Measurements from ENCODE around the gene MRPL45.

MRPL45 gene

GRCh38 chr17:38338053-38338452 lies 41.1 kb downstream of the MRPL45 start:
- no peak overlapping the region for H2AK5ac ChIP-seq (ENCODE audit: low read depth, low read length)
- H3K36me3 ChIP-seq (replicated peaks in 1 of 2; ENCODE audit: control insufficient read depth in 2 of 2, insufficient read depth in 2 of 2, low read length in 2 of 2) = no peaks in the 10 kb centered on the region
- no peak overlapping the region for H2BK120ac ChIP-seq (ENCODE audit: low read depth, low read length)
- no peak overlapping the region for H3K23ac ChIP-seq (ENCODE audit: low read depth, low read length, poor library complexity)
- no peaks in the 10 kb centered on the region for H3K9me3 ChIP-seq (replicated peaks in 1 of 2; ENCODE audit: control insufficient read depth in 2 of 2, insufficient read depth in 1 of 2, low read depth in 1 of 2, low read length in 2 of 2)
- DNase-seq (ENCODE audit: low spot score) = no peak
- H3K9ac ChIP-seq (ENCODE audit: low read depth, low read length, poor library complexity) = no peak overlapping the region
- no peak overlapping the region for H3K14ac ChIP-seq (ENCODE audit: low read length)
- no peak overlapping the region for H3K27ac ChIP-seq (replicated peaks; ENCODE audit: low read length)
- no peak overlapping the region for H2AFZ ChIP-seq (ENCODE audit: low read length)
- H4K8ac ChIP-seq (ENCODE audit: low read depth, low read length) = no peak overlapping the region
- no peak overlapping the region for H2BK12ac ChIP-seq (ENCODE audit: low read length)
- H3K18ac ChIP-seq (ENCODE audit: low read length) = no peak overlapping the region
- H3K79me1 ChIP-seq (ENCODE audit: low read depth, low read length) = no peaks in the 10 kb centered on the region
- no CpG with 5 or more reads among the region's 5 CpGs for WGBS, 2 donors (ENCODE audit: extremely low coverage in 2 of 2, insufficient read length in 2 of 2, insufficient replicate concordance in 1 of 2)
- peaks cover 0 to 47% (median 0%) of the 10 kb centered on the region in 3 experiments for H3K27me3 ChIP-seq (ENCODE audit: control insufficient read depth in 3 of 3, insufficient read depth in 3 of 3, low read depth in 1 of 3, low read length in 3 of 3)
- H3K4ac ChIP-seq (ENCODE audit: low read length) = no peak overlapping the region
- no peak overlapping the region for H4K91ac ChIP-seq (ENCODE audit: low read depth, low read length, poor library complexity)
- H3K4me3 ChIP-seq (ENCODE audit: low read length in 2 of 2) = no peak overlapping the region
- no peak overlapping the region for H2BK15ac ChIP-seq (ENCODE audit: low read length)
- H3K4me2 ChIP-seq (ENCODE audit: insufficient read depth, low read length, poor library complexity, severe bottlenecking) = no peak overlapping the region
- no peak overlapping the region for H2BK5ac ChIP-seq (ENCODE audit: low read length)
- H3K4me1 ChIP-seq (ENCODE audit: control insufficient read depth in 2 of 2, insufficient read depth in 1 of 2, low read depth in 1 of 2, low read length in 2 of 2) = peaks cover 3 to 5% of the 10 kb centered on the region in 2 donors

GRCh38 chr17:38338535-38338934 lies 41.6 kb downstream of the MRPL45 start:
- WGBS, 2 donors (ENCODE audit: extremely low coverage in 2 of 2, insufficient read length in 2 of 2, insufficient replicate concordance in 1 of 2) = no CpG with 5 or more reads among the region's 4 CpGs

GRCh38 chr17:38339891-38340290 lies 42.9 kb downstream of the MRPL45 start:
- no peaks in the 10 kb centered on the region for H3K36me3 ChIP-seq (replicated peaks in 1 of 2; ENCODE audit: control insufficient read depth in 2 of 2, insufficient read depth in 2 of 2, low read length in 2 of 2)
- H2BK5ac ChIP-seq (ENCODE audit: low read length) = no peak overlapping the region
- no peaks in the 10 kb centered on the region for H3K79me1 ChIP-seq (ENCODE audit: low read depth, low read length)
- H3K27me3 ChIP-seq (ENCODE audit: control insufficient read depth in 3 of 3, insufficient read depth in 3 of 3, low read depth in 1 of 3, low read length in 3 of 3) = peaks cover 0 to 51% (median 0%) of the 10 kb centered on the region in 3 experiments
- no peak overlapping the region for H3K23ac ChIP-seq (ENCODE audit: low read depth, low read length, poor library complexity)
- peaks cover 3 to 8% of the 10 kb centered on the region in 2 donors for H3K4me1 ChIP-seq (ENCODE audit: control insufficient read depth in 2 of 2, insufficient read depth in 1 of 2, low read depth in 1 of 2, low read length in 2 of 2)
- no peak overlapping the region for H3K4ac ChIP-seq (ENCODE audit: low read length)
- H3K4me2 ChIP-seq (ENCODE audit: insufficient read depth, low read length, poor library complexity, severe bottlenecking) = no peak overlapping the region
- no peak overlapping the region for H2AK5ac ChIP-seq (ENCODE audit: low read depth, low read length)
- no peak overlapping the region for H2BK12ac ChIP-seq (ENCODE audit: low read length)
- no peak overlapping the region for H3K4me3 ChIP-seq (ENCODE audit: low read length in 2 of 2)
- no peak overlapping the region for H3K27ac ChIP-seq (replicated peaks; ENCODE audit: low read length)
- no peak overlapping the region for H3K18ac ChIP-seq (ENCODE audit: low read length)
- H3K9ac ChIP-seq (ENCODE audit: low read depth, low read length, poor library complexity) = no peak overlapping the region
- no peak overlapping the region for H4K8ac ChIP-seq (ENCODE audit: low read depth, low read length)
- H3K14ac ChIP-seq (ENCODE audit: low read length) = no peak overlapping the region
- no peak overlapping the region for H2BK15ac ChIP-seq (ENCODE audit: low read length)
- H2BK120ac ChIP-seq (ENCODE audit: low read depth, low read length) = no peak overlapping the region
- no peak overlapping the region for H2AFZ ChIP-seq (ENCODE audit: low read length)
- no peak for DNase-seq (ENCODE audit: low spot score)
- no peak overlapping the region for H4K91ac ChIP-seq (ENCODE audit: low read depth, low read length, poor library complexity)
- H3K9me3 ChIP-seq (replicated peaks in 1 of 2; ENCODE audit: control insufficient read depth in 2 of 2, insufficient read depth in 1 of 2, low read depth in 1 of 2, low read length in 2 of 2) = no peaks in the 10 kb centered on the region

More at GRCh38 chr17:38338535-38338934, 41.6 kb downstream of the MRPL45 start:
- H3K14ac ChIP-seq (ENCODE audit: low read length) = no peak overlapping the region
- H3K23ac ChIP-seq (ENCODE audit: low read depth, low read length, poor library complexity) = no peak overlapping the region
- no peak overlapping the region for H2BK15ac ChIP-seq (ENCODE audit: low read length)
- no peak overlapping the region for H3K9ac ChIP-seq (ENCODE audit: low read depth, low read length, poor library complexity)
- no peak overlapping the region for H3K27ac ChIP-seq (replicated peaks; ENCODE audit: low read length)
- no peak overlapping the region for H4K91ac ChIP-seq (ENCODE audit: low read depth, low read length, poor library complexity)
- H2BK5ac ChIP-seq (ENCODE audit: low read length) = no peak overlapping the region
- no peak overlapping the region for H3K4me2 ChIP-seq (ENCODE audit: insufficient read depth, low read length, poor library complexity, severe bottlenecking)
- no peak for DNase-seq (ENCODE audit: low spot score)
- H3K9me3 ChIP-seq (replicated peaks in 1 of 2; ENCODE audit: control insufficient read depth in 2 of 2, insufficient read depth in 1 of 2, low read depth in 1 of 2, low read length in 2 of 2) = no peaks in the 10 kb centered on the region
- no peaks in the 10 kb centered on the region for H3K79me1 ChIP-seq (ENCODE audit: low read depth, low read length)
- no peak overlapping the region for H2AFZ ChIP-seq (ENCODE audit: low read length)
- peaks cover 3 to 5% of the 10 kb centered on the region in 2 donors for H3K4me1 ChIP-seq (ENCODE audit: control insufficient read depth in 2 of 2, insufficient read depth in 1 of 2, low read depth in 1 of 2, low read length in 2 of 2)
- H2BK12ac ChIP-seq (ENCODE audit: low read length) = no peak overlapping the region
- H3K36me3 ChIP-seq (replicated peaks in 1 of 2; ENCODE audit: control insufficient read depth in 2 of 2, insufficient read depth in 2 of 2, low read length in 2 of 2) = no peaks in the 10 kb centered on the region
- H3K4ac ChIP-seq (ENCODE audit: low read length) = no peak overlapping the region
- H3K4me3 ChIP-seq (ENCODE audit: low read length in 2 of 2) = no peak overlapping the region
- H3K18ac ChIP-seq (ENCODE audit: low read length) = no peak overlapping the region
- H3K27me3 ChIP-seq (ENCODE audit: control insufficient read depth in 3 of 3, insufficient read depth in 3 of 3, low read depth in 1 of 3, low read length in 3 of 3) = peaks cover 0 to 46% (median 0%) of the 10 kb centered on the region in 3 experiments
- H4K8ac ChIP-seq (ENCODE audit: low read depth, low read length) = no peak overlapping the region
- H2BK120ac ChIP-seq (ENCODE audit: low read depth, low read length) = no peak overlapping the region
- no peak overlapping the region for H2AK5ac ChIP-seq (ENCODE audit: low read depth, low read length)

GRCh38 chr17:38341035-38341721 lies 44.2 kb downstream of the MRPL45 start:
- Histone ChIP-seq H2AK5ac (ENCODE audit: low read depth, low read length) (no peak overlapping the region), H2BK120ac (ENCODE audit: low read depth, low read length) (no peak overlapping the region), H3K23ac (ENCODE audit: low read depth, low read length, poor library complexity) (no peak overlapping the region), H2BK5ac (ENCODE audit: low read length) (no peak overlapping the region), H3K4me3 (ENCODE audit: low read length in 2 of 2) (no peak overlapping the region), H3K9me3 (replicated peaks in 1 of 2; ENCODE audit: control insufficient read depth in 2 of 2, insufficient read depth in 1 of 2, low read depth in 1 of 2, low read length in 2 of 2) (no peaks in the 10 kb centered on the region), H2BK15ac (ENCODE audit: low read length) (no peak overlapping the region), H3K4me1 (ENCODE audit: control insufficient read depth in 2 of 2, insufficient read depth in 1 of 2, low read depth in 1 of 2, low read length in 2 of 2) (peaks cover 3 to 8% of the 10 kb centered on the region in 2 donors), H4K91ac (ENCODE audit: low read depth, low read length, poor library complexity) (no peak overlapping the region), H4K8ac (ENCODE audit: low read depth, low read length) (no peak overlapping the region), H3K27me3 (ENCODE audit: control insufficient read depth in 3 of 3, insufficient read depth in 3 of 3, low read depth in 1 of 3, low read length in 3 of 3) (peaks cover 0 to 38% (median 0%) of the 10 kb centered on the region in 3 experiments), H3K27ac (replicated peaks; ENCODE audit: low read length) (no peak overlapping the region), H3K18ac (ENCODE audit: low read length) (peak overlapping the region; percentile 4), H2AFZ (ENCODE audit: low read length) (peak overlapping the region; percentile 41), H3K14ac (ENCODE audit: low read length) (no peak overlapping the region), H3K9ac (ENCODE audit: low read depth, low read length, poor library complexity) (no peak overlapping the region), H3K4me2 (ENCODE audit: insufficient read depth, low read length, poor library complexity, severe bottlenecking) (no peak overlapping the region), H2BK12ac (ENCODE audit: low read length) (no peak overlapping the region), H3K36me3 (replicated peaks in 1 of 2; ENCODE audit: control insufficient read depth in 2 of 2, insufficient read depth in 2 of 2, low read length in 2 of 2) (no peaks in the 10 kb centered on the region), H3K79me1 (ENCODE audit: low read depth, low read length) (no peaks in the 10 kb centered on the region), H3K4ac (ENCODE audit: low read length) (no peak overlapping the region)
- no peak for DNase-seq (ENCODE audit: low spot score)
- WGBS, 2 donors (ENCODE audit: extremely low coverage in 2 of 2, insufficient read length in 2 of 2, insufficient replicate concordance in 1 of 2) = no CpG with 5 or more reads among the region's 5 CpGs

All from neuronal stem cell (in vitro differentiated cells).